ENCODE measurements around the gene KRTAP10-7. TPM values are rescaled to one million over a fixed set of nuclear protein-coding genes. Genes with fewer than 3 reads are reported as not detected.
"Not testable (repeated sequence)": the region's sequence is repeated elsewhere in the genome, so short reads cannot be mapped to it uniquely, and the experiment has no call there.

The KRTAP10-7 gene
- total RNA-seq, 1 experiment from 2014 or later = not detected

GRCh38 chr21:44644878-44645277 is 44.5 kb downstream of the KRTAP10-7 start:
- Histone ChIP-seq H3K36me3 (ENCODE audit: insufficient read depth, low read length) (no peaks in the 10 kb centered on the region), H3K79me2 (ENCODE audit: low read length) (no peaks in the 10 kb centered on the region), H3K27ac (ENCODE audit: low read length) (no peak overlapping the region), H4K20me1 (ENCODE audit: insufficient read depth, low read depth, low read length) (no peaks in the 10 kb centered on the region), H3K9me3 (ENCODE audit: low read length) (peaks cover 5% of the 10 kb centered on the region; the same call in 1 of the 2 replicates), H3K9ac (ENCODE audit: low read length) (no peak overlapping the region), H3K4me2 (ENCODE audit: low read depth, low read length, poor library complexity, severe bottlenecking) (no peak overlapping the region), H3K27me3 (ENCODE audit: low read length) (no peaks in the 10 kb centered on the region), H3K4me1 (ENCODE audit: low read length) (no peaks in the 10 kb centered on the region), H2AFZ (ENCODE audit: low read length) (no peak overlapping the region), H3K4me3 (ENCODE audit: low read length) (no peak overlapping the region), H3K9me2 (replicated peaks; ENCODE audit: insufficient read depth, low read length) (no peaks in the 10 kb centered on the region)
- DNase-seq = no peak

GRCh38 chr21:44646366-44647221 is 46.2 kb downstream of the KRTAP10-7 start, which contains the start of gene KRTAP10-11:
KRTAP10-11 (plus strand) TSS chr21:44646414; CDS start chr21:44646459, 45 bp downstream.
- not testable (repeated sequence) for H3K4me2 ChIP-seq (ENCODE audit: low read depth, low read length, poor library complexity, severe bottlenecking); H3K36me3 ChIP-seq (ENCODE audit: insufficient read depth, low read length); H3K9me2 ChIP-seq (replicated peaks; ENCODE audit: insufficient read depth, low read length); H3K4me3 ChIP-seq (ENCODE audit: low read length); H3K4me1 ChIP-seq (ENCODE audit: low read length); H3K79me2 ChIP-seq (ENCODE audit: low read length); H4K20me1 ChIP-seq (ENCODE audit: insufficient read depth, low read depth, low read length); H3K9me3 ChIP-seq (ENCODE audit: low read length); H3K9ac ChIP-seq (ENCODE audit: low read length); H2AFZ ChIP-seq (ENCODE audit: low read length); DNase-seq; H3K27ac ChIP-seq (ENCODE audit: low read length); H3K27me3 ChIP-seq (ENCODE audit: low read length)

GRCh38 chr21:44647222-44647552 is 46.8 kb downstream of the KRTAP10-7 start:
- H3K79me2 ChIP-seq (ENCODE audit: low read length) = no peaks in the 10 kb centered on the region

GRCh38 chr21:44648557-44649311 is 48.3 kb downstream of the KRTAP10-7 start:
- Histone ChIP-seq H3K9me3 (ENCODE audit: low read length) (peaks cover 5% of the 10 kb centered on the region; the same call in 1 of the 2 replicates), H4K20me1 (ENCODE audit: insufficient read depth, low read depth, low read length) (no peaks in the 10 kb centered on the region), H3K27ac (ENCODE audit: low read length) (no peak overlapping the region), H3K9me2 (replicated peaks; ENCODE audit: insufficient read depth, low read length) (no peaks in the 10 kb centered on the region), H3K27me3 (ENCODE audit: low read length) (no peaks in the 10 kb centered on the region), H3K79me2 (ENCODE audit: low read length) (no peaks in the 10 kb centered on the region), H2AFZ (ENCODE audit: low read length) (no peak overlapping the region), H3K9ac (ENCODE audit: low read length) (no peak overlapping the region), H3K4me3 (ENCODE audit: low read length) (no peak overlapping the region), H3K4me2 (ENCODE audit: low read depth, low read length, poor library complexity, severe bottlenecking) (no peak overlapping the region), H3K36me3 (ENCODE audit: insufficient read depth, low read length) (no peaks in the 10 kb centered on the region), H3K4me1 (ENCODE audit: low read length) (no peaks in the 10 kb centered on the region)
- DNase-seq = no peak

More at GRCh38 chr21:44647222-44647552, 46.8 kb downstream of the KRTAP10-7 start:
- H3K27ac ChIP-seq (ENCODE audit: low read length) = no peak overlapping the region
- no peaks in the 10 kb centered on the region for H3K4me1 ChIP-seq (ENCODE audit: low read length)
- H3K9me3 ChIP-seq (ENCODE audit: low read length) = peaks cover 5% of the 10 kb centered on the region; the same call in 1 of the 2 replicates
- no peak overlapping the region for H2AFZ ChIP-seq (ENCODE audit: low read length)
- no peaks in the 10 kb centered on the region for H3K27me3 ChIP-seq (ENCODE audit: low read length)
- no peak for DNase-seq
- no peak overlapping the region for H3K9ac ChIP-seq (ENCODE audit: low read length)
- H3K4me3 ChIP-seq (ENCODE audit: low read length) = no peak overlapping the region
- H4K20me1 ChIP-seq (ENCODE audit: insufficient read depth, low read depth, low read length) = no peaks in the 10 kb centered on the region
- H3K9me2 ChIP-seq (replicated peaks; ENCODE audit: insufficient read depth, low read length) = no peaks in the 10 kb centered on the region
- H3K4me2 ChIP-seq (ENCODE audit: low read depth, low read length, poor library complexity, severe bottlenecking) = no peak overlapping the region
- H3K36me3 ChIP-seq (ENCODE audit: insufficient read depth, low read length) = no peaks in the 10 kb centered on the region

GRCh38 chr21:44649521-44650100 is 49.2 kb downstream of the KRTAP10-7 start:
- Histone ChIP-seq H3K79me2 (ENCODE audit: low read length) (no peaks in the 10 kb centered on the region), H3K27me3 (ENCODE audit: low read length) (no peaks in the 10 kb centered on the region), H3K4me3 (ENCODE audit: low read length) (no peak overlapping the region), H3K36me3 (ENCODE audit: insufficient read depth, low read length) (no peaks in the 10 kb centered on the region), H3K4me1 (ENCODE audit: low read length) (no peaks in the 10 kb centered on the region), H3K9me3 (ENCODE audit: low read length) (peaks cover 5% of the 10 kb centered on the region; the same call in 1 of the 2 replicates), H4K20me1 (ENCODE audit: insufficient read depth, low read depth, low read length) (no peaks in the 10 kb centered on the region), H3K4me2 (ENCODE audit: low read depth, low read length, poor library complexity, severe bottlenecking) (no peak overlapping the region), H3K9me2 (replicated peaks; ENCODE audit: insufficient read depth, low read length) (no peaks in the 10 kb centered on the region), H2AFZ (ENCODE audit: low read length) (no peak overlapping the region), H3K9ac (ENCODE audit: low read length) (no peak overlapping the region), H3K27ac (ENCODE audit: low read length) (no peak overlapping the region)
- DNase-seq = no peak

GRCh38 chr21:44650265-44650972 is 50.0 kb downstream of the KRTAP10-7 start:
- Histone ChIP-seq H3K36me3 (ENCODE audit: insufficient read depth, low read length) (no peaks in the 10 kb centered on the region), H3K27me3 (ENCODE audit: low read length) (no peaks in the 10 kb centered on the region), H4K20me1 (ENCODE audit: insufficient read depth, low read depth, low read length) (no peaks in the 10 kb centered on the region), H3K27ac (ENCODE audit: low read length) (no peak overlapping the region), H3K4me3 (ENCODE audit: low read length) (no peak overlapping the region), H3K9ac (ENCODE audit: low read length) (no peak overlapping the region), H3K9me2 (replicated peaks; ENCODE audit: insufficient read depth, low read length) (no peaks in the 10 kb centered on the region), H2AFZ (ENCODE audit: low read length) (no peak overlapping the region), H3K4me2 (ENCODE audit: low read depth, low read length, poor library complexity, severe bottlenecking) (no peak overlapping the region), H3K9me3 (ENCODE audit: low read length) (no peaks in the 10 kb centered on the region), H3K79me2 (ENCODE audit: low read length) (no peaks in the 10 kb centered on the region), H3K4me1 (ENCODE audit: low read length) (no peaks in the 10 kb centered on the region)
- no peak for DNase-seq

- no peak for DNase-seq
Measured at GRCh38 chr21:44650973-44651675, 50.7 kb downstream of the KRTAP10-7 start.

More at GRCh38 chr21:44650973-44651675, 50.7 kb downstream of the KRTAP10-7 start:
- H3K4me1 ChIP-seq (ENCODE audit: low read length) = no peaks in the 10 kb centered on the region
- H3K4me2 ChIP-seq (ENCODE audit: low read depth, low read length, poor library complexity, severe bottlenecking) = no peak overlapping the region
- H3K9me2 ChIP-seq (replicated peaks; ENCODE audit: insufficient read depth, low read length) = no peaks in the 10 kb centered on the region
- H3K9me3 ChIP-seq (ENCODE audit: low read length) = no peaks in the 10 kb centered on the region
- no peak overlapping the region for H3K27ac ChIP-seq (ENCODE audit: low read length)
- H3K9ac ChIP-seq (ENCODE audit: low read length) = no peak overlapping the region
- no peak overlapping the region for H2AFZ ChIP-seq (ENCODE audit: low read length)
- no peaks in the 10 kb centered on the region for H3K27me3 ChIP-seq (ENCODE audit: low read length)
- H3K36me3 ChIP-seq (ENCODE audit: insufficient read depth, low read length) = no peaks in the 10 kb centered on the region
- no peaks in the 10 kb centered on the region for H4K20me1 ChIP-seq (ENCODE audit: insufficient read depth, low read depth, low read length)
- H3K4me3 ChIP-seq (ENCODE audit: low read length) = no peak overlapping the region
- no peaks in the 10 kb centered on the region for H3K79me2 ChIP-seq (ENCODE audit: low read length)

Data from Karpas-422 (cell line).